Measurements from ENCODE around the gene MED7. TPM values are rescaled to one million over a fixed set of nuclear protein-coding genes. Genes with fewer than 3 reads are reported as not detected.
A peak's percentile ranks its signal among the peaks of the same experiment; 100 is the strongest.

The MED7 gene
- total RNA-seq, 2 donors from 2014 or later = 6.2 to 6.8 TPM

- H3K9me3 ChIP-seq = no peaks in the 10 kb centered on the region
- DNase-seq (ENCODE audit: low spot score) = peak; percentile 11
- H3K4me1 ChIP-seq = no peaks in the 10 kb centered on the region
- no peaks in the 10 kb centered on the region for H3K36me3 ChIP-seq
- no peak overlapping the region for H3K27ac ChIP-seq
- TF ChIP-seq CTCF (IDR thresholded peaks at IDR 0.05) = no peak
- no peak overlapping the region for H3K4me3 ChIP-seq
- H3K27me3 ChIP-seq = no peaks in the 10 kb centered on the region
Observed at GRCh38 chr5:157159209-157159751, 16.6 kb upstream of the MED7 start.

- H3K4me3 ChIP-seq = no peak overlapping the region
- no peaks in the 10 kb centered on the region for H3K4me1 ChIP-seq
- H3K27ac ChIP-seq = no peak overlapping the region
- no peaks in the 10 kb centered on the region for H3K27me3 ChIP-seq
- DNase-seq (ENCODE audit: low spot score) = peak; percentile 38
- TF ChIP-seq CTCF (IDR thresholded peaks at IDR 0.05) = no peak
- H3K36me3 ChIP-seq = no peaks in the 10 kb centered on the region
- H3K9me3 ChIP-seq = no peaks in the 10 kb centered on the region
Observed at GRCh38 chr5:157157293-157157891, 14.7 kb upstream of the MED7 start.

- H3K27me3 ChIP-seq = no peaks in the 10 kb centered on the region
- no peaks in the 10 kb centered on the region for H3K9me3 ChIP-seq
- DNase-seq (ENCODE audit: low spot score) = no peak
- H3K4me1 ChIP-seq = no peaks in the 10 kb centered on the region
- no peak overlapping the region for H3K27ac ChIP-seq
- no peak for TF ChIP-seq CTCF (IDR thresholded peaks at IDR 0.05)
- H3K4me3 ChIP-seq = no peak overlapping the region
- no peaks in the 10 kb centered on the region for H3K36me3 ChIP-seq
Observed at GRCh38 chr5:157155297-157155696, 12.6 kb upstream of the MED7 start.

GRCh38 chr5:157150995-157151394, 8.3 kb upstream of the MED7 start:
- Histone ChIP-seq H3K27ac (no peak overlapping the region), H3K36me3 (no peaks in the 10 kb centered on the region), H3K27me3 (no peaks in the 10 kb centered on the region), H3K9me3 (no peaks in the 10 kb centered on the region), H3K4me3 (no peak overlapping the region), H3K4me1 (peaks cover 0 to 5% of the 10 kb centered on the region in 2 donors)
- TF ChIP-seq CTCF (IDR thresholded peaks at IDR 0.05) = no peak
- peak; percentile 34 for DNase-seq (ENCODE audit: low spot score)

- H3K27ac ChIP-seq = no peak overlapping the region
- H3K36me3 ChIP-seq = no peaks in the 10 kb centered on the region
- H3K4me3 ChIP-seq = no peak overlapping the region
- peaks cover 0 to 5% of the 10 kb centered on the region in 2 donors for H3K4me1 ChIP-seq
- no peaks in the 10 kb centered on the region for H3K9me3 ChIP-seq
- no peaks in the 10 kb centered on the region for H3K27me3 ChIP-seq
- peak; percentile 73 to 87 for TF ChIP-seq CTCF (IDR thresholded peaks at IDR 0.05)
- DNase-seq (ENCODE audit: low spot score) = peak; percentile 77
Observed at GRCh38 chr5:157148734-157149615, 6.3 kb upstream of the MED7 start.

Data from right atrium auricular region (tissue), 2 donors.